HG03565 (cell line): ENCODE measurements around the gene SGIP1.
"Not testable (repeated sequence)": the region's sequence is repeated elsewhere in the genome, so short reads cannot be mapped to it uniquely, and the experiment has no call there.

ENCODE experiments used
- ATAC-seq: cut with Tn5 transposase; IDR thresholded peaks from one replicate; pipeline ENCODE4 v1.9.1; 2021; ENCODE audit warnings: mild to moderate bottlenecking, moderate library complexity; ENCODE audit not compliant: unreplicated experiment

SGIP1 gene

DNA sequence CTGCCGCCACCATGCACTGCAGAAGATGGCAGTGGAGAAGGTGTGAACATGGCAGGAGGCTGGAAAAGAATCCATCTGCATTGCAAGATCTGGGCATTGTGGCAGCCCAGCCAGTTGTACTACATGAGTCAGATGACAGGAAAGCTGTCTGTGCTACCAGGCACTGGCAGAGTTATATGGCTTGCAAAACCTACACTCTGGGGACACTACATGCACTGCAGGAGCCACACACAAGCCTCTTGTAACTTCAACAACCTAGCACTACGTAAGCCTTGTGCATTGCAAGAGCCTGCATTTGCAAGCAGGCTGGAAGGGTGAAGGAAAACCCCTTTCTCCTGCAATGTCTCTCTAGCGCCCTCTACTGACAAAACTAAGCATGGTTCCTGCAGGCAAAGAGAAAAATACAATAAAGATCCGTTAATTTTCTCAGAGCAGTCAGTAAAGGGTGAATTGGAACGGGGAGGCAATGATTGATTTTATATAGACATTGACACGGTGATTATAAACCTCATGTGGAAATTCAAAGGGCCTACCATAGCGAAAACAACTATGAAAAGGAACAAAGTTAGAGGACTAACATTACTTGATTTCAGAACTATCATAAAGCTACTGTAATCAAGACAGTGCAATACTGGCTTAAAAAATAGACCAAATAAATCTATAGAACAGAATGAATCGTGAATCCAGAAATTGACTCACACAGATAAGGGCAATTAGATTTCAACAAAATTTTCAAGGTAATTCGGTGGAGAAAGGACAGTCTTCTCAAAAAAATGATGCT is 192.1 kb downstream of the SGIP1 start:
- ATAC-seq = peak; percentile 81

GRCh38 chr1:66728021-66728420 is 194.1 kb downstream of the SGIP1 start:
- no peak for ATAC-seq

DNA sequence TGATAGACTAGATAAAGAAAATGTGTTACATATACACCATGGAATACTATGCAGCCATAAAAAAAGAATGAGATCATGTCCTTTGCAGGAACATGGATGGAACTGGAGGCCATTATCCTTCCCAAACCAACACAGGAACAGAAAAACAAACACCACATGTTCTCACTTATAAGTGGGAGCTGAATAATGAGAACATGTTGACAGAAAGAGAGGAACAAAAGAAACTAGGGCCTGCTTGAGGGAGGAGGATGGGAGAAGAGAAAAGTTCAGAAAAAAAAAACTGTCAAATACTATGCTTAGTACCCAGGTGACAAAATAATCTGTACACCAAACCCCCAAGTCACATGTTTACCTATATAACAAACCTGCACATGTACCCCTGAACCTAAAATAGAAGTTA is 194.8 kb downstream of the SGIP1 start:
- ATAC-seq = not testable (repeated sequence)

- no peak for ATAC-seq
Measured at GRCh38 chr1:66729119-66729518, 195.2 kb downstream of the SGIP1 start.

- ATAC-seq = no peak
Measured at GRCh38 chr1:66729523-66729922, 195.6 kb downstream of the SGIP1 start.

DNA sequence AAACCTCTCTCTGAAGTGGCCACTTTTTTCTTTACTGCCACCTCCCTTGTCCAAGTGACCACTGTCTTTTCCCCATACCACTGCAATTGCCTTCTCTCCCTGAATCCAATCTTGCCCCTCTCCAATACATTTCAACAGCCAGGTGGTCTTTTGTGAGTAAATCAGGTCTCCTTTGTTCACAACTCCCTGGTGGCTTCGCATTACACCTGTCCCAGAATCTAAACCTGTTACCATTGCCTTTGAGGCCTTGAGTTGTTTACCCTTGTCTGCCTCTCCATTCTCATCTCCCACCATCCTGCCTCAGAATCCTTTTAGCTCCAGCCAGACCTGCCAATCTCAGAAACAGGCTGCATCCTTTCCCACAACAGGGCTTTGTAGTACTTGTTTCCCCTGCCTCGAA is 196.5 kb downstream of the SGIP1 start:
- ATAC-seq = no peak

DNA sequence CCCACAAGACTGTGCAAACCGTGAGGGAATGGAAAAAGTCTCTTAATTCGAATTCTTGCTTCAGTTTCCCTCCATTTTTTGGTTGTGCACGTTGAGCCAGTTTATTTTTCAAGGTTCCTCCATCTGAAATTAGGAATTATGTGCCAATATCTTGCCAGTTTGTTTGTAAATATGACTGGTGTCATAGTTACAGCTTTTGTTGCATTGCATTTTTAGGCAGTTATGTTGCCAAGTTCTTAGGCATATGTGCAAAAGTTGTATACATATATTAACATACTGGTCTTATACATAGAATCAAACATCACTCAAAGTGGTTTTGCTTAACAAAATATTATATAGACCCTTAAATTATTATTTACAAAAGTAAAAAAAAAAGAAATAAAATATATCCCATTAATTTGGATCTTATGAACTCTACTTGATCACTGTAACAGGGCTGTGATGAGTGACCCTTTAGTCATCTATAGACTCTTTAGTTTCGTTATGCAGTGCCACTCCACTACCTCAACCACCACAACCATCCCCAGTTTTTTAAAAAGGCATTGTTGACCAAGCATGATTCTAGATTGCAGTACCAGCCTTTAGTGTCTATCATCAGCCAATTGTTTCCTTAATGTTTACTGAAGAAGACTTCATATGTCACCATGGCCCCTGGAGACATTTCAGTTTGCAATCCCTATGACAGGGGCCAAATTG is 197.4 kb downstream of the SGIP1 start:
- peak; percentile 59 for ATAC-seq

DNA sequence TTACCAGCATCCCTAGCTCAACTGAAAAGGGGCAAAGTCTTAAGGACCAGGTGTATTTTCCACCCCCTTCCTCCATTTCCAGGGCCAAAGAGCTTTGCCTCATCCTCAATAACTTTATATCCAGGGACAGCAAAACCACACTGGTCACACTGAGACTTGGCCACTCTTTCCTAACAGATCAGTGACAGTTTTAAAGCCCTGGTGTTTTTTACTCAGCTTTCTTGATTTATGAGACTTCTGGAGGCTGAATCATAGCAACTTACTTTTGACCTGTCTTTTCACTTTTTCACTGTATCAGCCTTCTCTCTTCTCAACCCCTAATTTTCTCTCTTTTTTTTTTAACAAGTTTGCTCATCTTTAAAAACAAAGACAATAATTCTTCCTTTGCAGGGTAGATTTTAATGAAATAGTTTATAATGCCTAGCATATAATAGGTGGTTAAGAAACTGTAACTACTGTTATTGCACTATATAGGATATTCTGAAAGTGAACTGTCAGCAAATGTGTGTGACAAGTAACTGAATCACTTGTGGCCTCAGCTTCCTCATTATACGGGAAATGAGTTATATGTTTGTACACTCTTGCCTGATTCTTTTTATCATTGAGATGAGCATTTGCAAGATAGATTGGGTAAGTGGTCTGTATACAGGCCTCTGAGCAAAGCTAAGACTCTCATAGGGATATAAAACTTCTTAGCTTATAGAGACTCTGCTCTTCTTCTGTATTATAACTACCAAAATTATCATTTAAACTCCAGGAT is 198.6 kb downstream of the SGIP1 start:
- ATAC-seq = peak; percentile 76

DNA sequence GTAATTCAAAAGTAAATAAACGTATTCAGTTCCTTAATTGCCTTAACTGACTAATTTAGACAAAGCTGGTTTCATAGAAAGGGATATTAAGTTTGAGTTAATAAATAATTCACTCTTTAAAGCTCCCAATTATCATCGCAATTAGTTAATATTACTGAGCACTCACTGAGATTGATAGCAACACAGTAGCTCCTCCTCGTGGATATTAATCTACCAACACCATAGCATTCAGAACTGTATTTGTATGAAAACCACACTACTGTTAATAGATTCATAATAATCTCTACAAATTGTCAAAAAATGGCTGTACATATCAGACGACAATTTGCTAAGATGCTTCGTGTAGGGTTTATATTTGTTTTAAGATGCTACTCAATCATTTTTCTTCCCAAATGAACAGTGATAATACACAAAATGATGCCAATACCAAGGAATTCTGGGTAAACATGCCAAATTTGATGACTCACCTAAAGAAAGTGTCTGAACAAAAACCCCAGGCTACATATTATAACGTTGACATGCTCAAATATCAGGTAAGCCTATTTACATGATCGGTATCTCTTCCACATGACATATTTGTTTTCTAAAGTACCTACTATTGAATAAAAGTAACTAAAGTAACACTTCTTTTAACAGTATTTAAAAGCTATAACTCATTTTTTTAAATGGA is 199.5 kb downstream of the SGIP1 start:
- ATAC-seq = no peak

DNA sequence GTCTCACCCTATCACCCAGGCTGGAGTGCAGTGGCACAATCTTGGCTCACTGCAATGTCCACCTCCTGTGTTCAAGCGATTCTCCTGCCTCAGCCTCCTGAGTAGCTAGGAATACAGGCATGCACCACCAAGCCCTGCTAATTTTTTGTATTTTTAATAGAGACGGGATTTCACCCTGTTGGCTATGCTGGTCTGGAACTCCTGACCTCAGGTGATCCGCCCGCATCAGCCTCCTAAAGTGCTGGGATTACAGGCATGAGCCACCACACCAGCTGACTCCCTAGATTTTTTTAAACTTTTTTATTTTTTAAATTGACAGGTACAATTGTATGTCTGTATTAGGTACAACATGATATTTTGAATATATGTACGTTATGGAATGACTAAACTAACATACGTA is 200.6 kb downstream of the SGIP1 start:
- not testable (repeated sequence) for ATAC-seq

DNA sequence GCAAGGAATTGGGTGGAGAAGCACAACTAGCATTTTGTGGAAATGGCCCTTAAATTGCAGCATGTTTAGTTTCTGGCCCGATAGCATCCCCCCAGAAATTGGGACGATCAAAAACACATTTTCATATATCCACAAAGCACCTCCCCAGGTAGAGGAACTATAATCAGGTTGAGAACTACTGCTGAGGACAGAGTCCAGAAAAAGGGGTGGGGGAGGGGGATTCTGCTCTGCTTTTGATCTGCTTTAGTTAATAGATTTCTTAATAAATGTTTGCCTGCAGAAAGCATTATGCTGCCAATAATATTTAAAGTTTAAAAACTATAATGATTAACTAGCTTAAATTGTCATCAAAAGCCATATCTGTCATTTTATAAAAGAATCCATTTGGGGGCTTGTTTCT is 203.9 kb downstream of the SGIP1 start:
- ATAC-seq = no peak

GRCh38 chr1:66739401-66740157 is 205.6 kb downstream of the SGIP1 start:
- peak; percentile 73 for ATAC-seq

- ATAC-seq = no peak
Measured at GRCh38 chr1:66745451-66745850, 211.5 kb downstream of the SGIP1 start.

DNA sequence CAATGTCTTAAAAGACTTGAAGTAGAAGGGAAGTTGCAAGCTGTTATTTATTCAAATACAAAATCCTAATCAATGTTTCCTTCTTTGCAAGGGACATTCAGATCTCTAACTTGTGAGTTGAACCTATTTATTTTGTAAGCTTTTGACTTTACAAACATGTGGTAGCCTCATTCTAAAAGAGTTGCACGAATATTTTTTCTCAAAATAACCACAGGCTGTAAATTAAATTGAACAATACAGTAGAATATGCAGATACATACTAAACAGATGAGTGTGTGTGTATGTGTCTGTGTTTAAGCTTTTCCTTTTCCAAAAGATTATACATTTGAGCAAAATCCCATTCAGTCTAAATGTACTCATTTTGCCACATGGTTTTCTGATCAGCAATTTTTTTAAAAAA is 213.5 kb downstream of the SGIP1 start:
- no peak for ATAC-seq

- no peak for ATAC-seq
Measured at GRCh38 chr1:66750577-66750976, 216.6 kb downstream of the SGIP1 start.

GRCh38 chr1:66751160-66751559 is 217.2 kb downstream of the SGIP1 start:
- no peak for ATAC-seq

GRCh38 chr1:66752000-66752592 is 218.1 kb downstream of the SGIP1 start, which contains the start of gene DYNLT5:
Gene DYNLT5, plus strand, starts transcription at chr1:66752459. Its CDS starts 2,200 bp downstream, at chr1:66754659.
- ATAC-seq = no peak

DNA sequence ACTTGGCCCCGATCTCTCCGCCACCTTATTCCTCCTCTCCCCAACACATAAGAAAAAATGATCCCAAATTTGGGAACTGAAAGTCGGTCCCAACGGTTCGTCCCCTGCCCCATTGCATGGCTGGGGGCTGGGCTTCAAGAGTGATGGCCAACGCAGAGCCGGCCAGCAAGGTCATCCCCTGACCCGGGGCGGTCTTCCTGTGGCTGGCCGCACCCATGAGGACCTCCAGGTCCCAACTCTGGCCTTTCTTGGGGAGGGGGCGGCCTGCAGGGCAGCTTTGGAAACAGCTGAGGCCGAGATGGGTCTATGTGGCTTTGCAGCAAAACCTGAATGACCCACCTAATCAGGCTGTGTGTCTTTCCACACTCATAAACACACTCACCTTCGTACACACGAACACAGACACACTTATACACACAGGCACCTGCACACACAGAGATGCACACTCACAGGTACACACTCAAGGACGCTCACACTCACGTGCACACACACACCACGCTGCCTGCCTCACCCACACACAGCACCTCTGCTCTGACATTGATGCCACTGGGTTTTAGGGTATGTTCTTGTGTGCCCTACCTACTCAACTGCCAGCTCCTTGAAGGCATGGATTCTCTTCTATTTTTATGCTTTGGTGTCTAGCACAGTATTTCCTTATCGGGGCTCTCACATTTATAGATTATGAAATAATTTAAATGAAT is 218.9 kb downstream of the SGIP1 start:
- no peak for ATAC-seq

DNA sequence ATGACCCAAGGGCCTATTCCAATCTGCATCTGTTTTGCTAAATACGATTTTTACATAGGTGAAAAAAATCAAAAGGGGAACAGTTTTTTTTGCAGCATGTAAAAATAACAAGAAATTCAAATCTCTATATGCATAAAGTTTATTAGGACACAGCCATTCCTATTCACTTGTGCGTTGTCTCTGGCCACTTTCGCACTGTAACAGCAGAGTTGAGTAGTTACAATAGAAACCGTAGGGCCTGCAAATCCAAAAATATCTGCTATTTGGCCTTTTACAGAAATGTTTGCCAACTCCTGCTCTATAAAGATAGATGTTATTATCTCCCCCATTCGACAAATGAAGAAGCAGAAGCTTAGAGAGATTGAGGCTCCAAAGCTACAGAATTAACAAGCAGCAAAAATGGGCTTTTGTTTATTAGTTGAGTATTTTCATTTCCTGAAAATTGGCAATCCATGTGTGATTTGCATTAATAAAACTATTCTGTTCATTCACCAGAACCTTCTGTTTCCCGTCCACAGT is 223.8 kb downstream of the SGIP1 start:
- no peak for ATAC-seq
